ENCODE results near the gene MGAT5B.

GRCh38 chr17:76886395-76886794, 18.2 kb downstream of the MGAT5B start:
- no peak for TF ChIP-seq CTCF (conservative IDR thresholded peaks at IDR 0.05 in 1 of 2, IDR thresholded peaks at IDR 0.05 in 1 of 2; ENCODE audit: low read depth in 1 of 2, low read length in 2 of 2)
- no peak for TF ChIP-seq EZH2 (IDR thresholded peaks at IDR 0.05; ENCODE audit: low read length, missing control alignments)

Measured in fibroblast of lung (primary cell).